Measurements from ENCODE around the gene THOC1. TPM values are rescaled to one million over a fixed set of nuclear protein-coding genes. Genes with fewer than 3 reads are reported as not detected.

Gene THOC1
- total and polyA plus RNA-seq, 2 of the 4 experiments (the other 2 are of a cell fraction), result 13.3 to 15.8 TPM

DNA sequence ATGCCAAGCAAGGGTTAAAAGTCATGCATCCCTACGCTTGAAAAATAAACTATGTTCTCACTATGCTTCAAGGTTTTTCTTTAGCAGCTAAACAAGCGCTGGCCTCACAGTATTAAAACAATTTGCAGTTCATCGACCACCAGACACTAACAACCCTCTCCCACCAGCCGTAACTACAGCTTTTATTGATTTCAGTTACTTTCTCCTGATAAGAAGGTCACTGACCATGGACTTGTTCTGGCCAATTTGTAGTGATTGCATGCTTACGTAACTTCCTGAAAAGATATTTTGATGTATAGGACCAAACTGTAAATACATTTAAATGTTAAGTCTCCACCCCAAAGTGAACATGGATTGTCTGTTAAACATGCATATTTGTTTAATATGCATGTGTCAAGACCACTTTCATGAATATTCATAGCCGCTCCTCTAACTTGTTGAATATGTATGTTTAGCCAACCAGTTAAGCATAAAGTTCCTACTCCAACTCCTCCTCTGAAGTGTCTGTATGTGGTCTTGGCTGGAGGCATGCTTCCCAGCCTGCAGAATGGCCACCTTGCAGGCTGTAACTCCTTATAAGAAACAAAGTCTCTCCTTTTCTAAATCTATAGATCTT, 1.7 kb upstream of the THOC1 start:
- Histone ChIP-seq H3K23ac (ENCODE audit: low read depth, low read length) (no peak overlapping the region), H3K56ac (ENCODE audit: extremely low read depth, insufficient read depth, low read length) (no peak overlapping the region), H3K9ac (ENCODE audit: low read depth, low read length) (no peak overlapping the region), H3K4me2 (ENCODE audit: low read depth, low read length) (no peak overlapping the region), H4K91ac (ENCODE audit: insufficient read depth, low read depth, low read length) (no peak overlapping the region), H3K14ac (replicated peaks; ENCODE audit: low read depth, low read length) (no peak overlapping the region), H3K36me3 (ENCODE audit: control insufficient read depth, insufficient read depth, low read length) (peaks cover 2% of the 10 kb centered on the region; the same call in 1 of the 2 replicates), H3K79me1 (ENCODE audit: low read depth in 1 of 2, low read length in 2 of 2) (peaks cover 21 to 33% of the 10 kb centered on the region in 2 experiments), H2AK9ac (replicated peaks; ENCODE audit: low read depth, low read length, poor library complexity) (no peak overlapping the region), H4K20me1 (ENCODE audit: insufficient read depth, low read length) (no peaks in the 10 kb centered on the region), H2BK5ac (ENCODE audit: low read depth, low read length, poor library complexity, severe bottlenecking) (no peak overlapping the region), H3K4me1 (ENCODE audit: control insufficient read depth, insufficient read depth, low read length) (peaks cover 4% of the 10 kb centered on the region), H3K27me3 (ENCODE audit: control insufficient read depth, insufficient read depth, low read length) (no peaks in the 10 kb centered on the region), H2AK5ac (ENCODE audit: low read depth, low read length) (no peak overlapping the region), H3K9me1 (ENCODE audit: insufficient read depth, low read length) (no peaks in the 10 kb centered on the region), H2BK120ac (ENCODE audit: low read depth, low read length) (no peak overlapping the region), H2AFZ (replicated peaks; ENCODE audit: low read length, poor library complexity) (no peak overlapping the region), H3K18ac (ENCODE audit: low read depth, low read length) (no peak overlapping the region), H4K8ac (ENCODE audit: low read depth in 2 of 2, low read length in 2 of 2) (no peak overlapping the region; a peak in 1 of 4 replicates), H3K4me3 (ENCODE audit: insufficient read depth, low read depth, low read length) (no peak overlapping the region), H4K5ac (ENCODE audit: low read depth, low read length) (no peak overlapping the region), H2BK15ac (ENCODE audit: low read depth, low read length) (no peak overlapping the region), H3K27ac (ENCODE audit: insufficient read depth, low read length) (no peak overlapping the region), H3K4ac (ENCODE audit: low read depth, low read length) (no peak overlapping the region), H3K9me3 (ENCODE audit: control insufficient read depth, insufficient read depth, low read length) (no peaks in the 10 kb centered on the region), H2BK20ac (ENCODE audit: low read depth, low read length) (no peak overlapping the region)
- dilution Hi-C loops (cut with HindIII; ENCODE audit: low sequenced_read_pairs, unreplicated experiment) (no loop called here), intact Hi-C loops (cut with micrococcal nuclease) (loop anchor here (5.0 kb wide), 1 partner anchor 348 kb away; no protein-coding TSS in a partner anchor), in situ Hi-C loops (cut with MboI; ENCODE audit: low sequenced_read_pairs) (loop anchor here (10.0 kb wide), 1 partner anchor 565 kb away; no protein-coding TSS in a partner anchor)
- POLR2A ChIA-PET (ENCODE audit: unreplicated experiment), result no interaction called here
- TF ChIP-seq CHD1 (IDR thresholded peaks at IDR 0.05; ENCODE audit: low read depth, low read length) (no peak), SMC3 (IDR thresholded peaks at IDR 0.05; ENCODE audit: low read depth, low read length) (no peak), NFE2L2 (IDR thresholded peaks at IDR 0.05; ENCODE audit: low read depth, low read length) (no peak), MAFK (IDR thresholded peaks at IDR 0.05; ENCODE audit: low read depth, low read length) (no peak), MAZ (IDR thresholded peaks at IDR 0.05; ENCODE audit: borderline replicate concordance, low read depth, low read length) (no peak), BHLHE40 (IDR thresholded peaks at IDR 0.05; ENCODE audit: low read depth, low read length) (no peak), RAD21 (IDR thresholded peaks at IDR 0.05; ENCODE audit: low read length) (no peak), POLR2A (IDR thresholded peaks at IDR 0.05; ENCODE audit: low read depth, low read length) (no peak), MXI1 (IDR thresholded peaks at IDR 0.05; ENCODE audit: borderline replicate concordance, low read depth, low read length) (no peak), RFX5 (IDR thresholded peaks at IDR 0.05; ENCODE audit: low read depth, low read length) (no peak), FOS (IDR thresholded peaks at IDR 0.05; ENCODE audit: low read depth, low read length) (no peak)
- TF ChIP-seq, protein P1, sequence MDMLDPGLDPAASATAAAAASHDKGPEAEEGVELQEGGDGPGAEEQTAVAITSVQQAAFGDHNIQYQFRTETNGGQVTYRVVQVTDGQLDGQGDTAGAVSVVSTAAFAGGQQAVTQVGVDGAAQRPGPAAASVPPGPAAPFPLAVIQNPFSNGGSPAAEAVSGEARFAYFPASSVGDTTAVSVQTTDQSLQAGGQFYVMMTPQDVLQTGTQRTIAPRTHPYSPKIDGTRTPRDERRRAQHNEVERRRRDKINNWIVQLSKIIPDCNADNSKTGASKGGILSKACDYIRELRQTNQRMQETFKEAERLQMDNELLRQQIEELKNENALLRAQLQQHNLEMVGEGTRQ (IDR thresholded peaks at IDR 0.05; ENCODE audit: low read depth, low read length), result no peak
- TF ChIP-seq, protein P2, sequence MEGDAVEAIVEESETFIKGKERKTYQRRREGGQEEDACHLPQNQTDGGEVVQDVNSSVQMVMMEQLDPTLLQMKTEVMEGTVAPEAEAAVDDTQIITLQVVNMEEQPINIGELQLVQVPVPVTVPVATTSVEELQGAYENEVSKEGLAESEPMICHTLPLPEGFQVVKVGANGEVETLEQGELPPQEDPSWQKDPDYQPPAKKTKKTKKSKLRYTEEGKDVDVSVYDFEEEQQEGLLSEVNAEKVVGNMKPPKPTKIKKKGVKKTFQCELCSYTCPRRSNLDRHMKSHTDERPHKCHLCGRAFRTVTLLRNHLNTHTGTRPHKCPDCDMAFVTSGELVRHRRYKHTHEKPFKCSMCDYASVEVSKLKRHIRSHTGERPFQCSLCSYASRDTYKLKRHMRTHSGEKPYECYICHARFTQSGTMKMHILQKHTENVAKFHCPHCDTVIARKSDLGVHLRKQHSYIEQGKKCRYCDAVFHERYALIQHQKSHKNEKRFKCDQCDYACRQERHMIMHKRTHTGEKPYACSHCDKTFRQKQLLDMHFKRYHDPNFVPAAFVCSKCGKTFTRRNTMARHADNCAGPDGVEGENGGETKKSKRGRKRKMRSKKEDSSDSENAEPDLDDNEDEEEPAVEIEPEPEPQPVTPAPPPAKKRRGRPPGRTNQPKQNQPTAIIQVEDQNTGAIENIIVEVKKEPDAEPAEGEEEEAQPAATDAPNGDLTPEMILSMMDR (conservative IDR thresholded peaks at IDR 0.05; ENCODE audit: low read depth, low read length), result no peak
- no peak for ATAC-seq (ENCODE audit: low read depth)
- no peak for DNase-seq
- no TSS peak for BruUV-seq (replicated peaks)
- CTCF ChIA-PET, result interaction anchor here (1.6 kb wide), 1 partner anchor 11 kb away, joined by 4 read pairs; no protein-coding TSS in a partner anchor
- 53% methylated on average over 2 of the region's 6 CpGs; no CpG with 5 or more reads in 1 of the 2 experiments for WGBS, 2 experiments (ENCODE audit: extremely low coverage in 2 of 2, insufficient read length in 1 of 2)
